ENCODE results near the gene THSD7A. TPM values are rescaled to one million over a fixed set of nuclear protein-coding genes. Genes with fewer than 3 reads are reported as not detected.

Gene THSD7A
- total and polyA plus RNA-seq, 10 of the 15 experiments (the other 5 are each of a cell fraction or from before 2014, with no cell fraction given): 0.03 to 0.09 (median 0.03) TPM; not detected in 7

GRCh38 chr7:11579141-11579540 is 252.9 kb downstream of the THSD7A start (continued):
- TF ChIP-seq PAX5 (IDR thresholded peaks at IDR 0.05; ENCODE audit: borderline replicate concordance, low read depth, low read length): no peak
- no peak for TF ChIP-seq CREM (IDR thresholded peaks at IDR 0.05; ENCODE audit: low read depth)
- TF ChIP-seq, protein P1, sequence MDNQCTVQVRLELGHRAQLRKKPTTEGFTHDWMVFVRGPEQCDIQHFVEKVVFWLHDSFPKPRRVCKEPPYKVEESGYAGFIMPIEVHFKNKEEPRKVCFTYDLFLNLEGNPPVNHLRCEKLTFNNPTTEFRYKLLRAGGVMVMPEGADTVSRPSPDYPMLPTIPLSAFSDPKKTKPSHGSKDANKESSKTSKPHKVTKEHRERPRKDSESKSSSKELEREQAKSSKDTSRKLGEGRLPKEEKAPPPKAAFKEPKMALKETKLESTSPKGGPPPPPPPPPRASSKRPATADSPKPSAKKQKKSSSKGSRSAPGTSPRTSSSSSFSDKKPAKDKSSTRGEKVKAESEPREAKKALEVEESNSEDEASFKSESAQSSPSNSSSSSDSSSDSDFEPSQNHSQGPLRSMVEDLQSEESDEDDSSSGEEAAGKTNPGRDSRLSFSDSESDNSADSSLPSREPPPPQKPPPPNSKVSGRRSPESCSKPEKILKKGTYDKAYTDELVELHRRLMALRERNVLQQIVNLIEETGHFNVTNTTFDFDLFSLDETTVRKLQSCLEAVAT (IDR thresholded peaks at IDR 0.05): no peak
- TF ChIP-seq NRF1 (conservative IDR thresholded peaks at IDR 0.05; ENCODE audit: low read depth, low read length): no peak
- TF ChIP-seq ESRRA (IDR thresholded peaks at IDR 0.05; ENCODE audit: low read length): no peak
- TF ChIP-seq SP1 (IDR thresholded peaks at IDR 0.05; ENCODE audit: low read depth, low read length): no peak
- TF ChIP-seq HSF1 (IDR thresholded peaks at IDR 0.05; ENCODE audit: low read depth, low read length): no peak

- no peaks in the 10 kb centered on the region for H4K20me1 ChIP-seq (ENCODE audit: control insufficient read depth, insufficient read depth)
- FAIRE-seq (no peak), DNase-seq (ENCODE audit: low read depth, low spot score) (no peak), ATAC-seq (no peak)
- no peak overlapping the region for H3K4me3 ChIP-seq
- intact Hi-C loops (cut with micrococcal nuclease; ENCODE audit: unreplicated experiment): no loop called here
- H2AFZ ChIP-seq (ENCODE audit: control insufficient read depth, low read depth, low read length): no peak overlapping the region
- ChIA-PET RAD21 (ENCODE audit: unreplicated experiment) (no interaction called here), CTCF (no interaction called here), POLR2A (no interaction called here), SMC1A (ENCODE audit: uncharacterized antibody, unreplicated experiment) (no interaction called here)
- no peaks in the 10 kb centered on the region; a peak in 1 of 4 replicates for H3K27me3 ChIP-seq (replicated peaks in 1 of 2; ENCODE audit: control insufficient read depth in 2 of 2, insufficient read depth in 2 of 2, low read length in 1 of 2)
- H3K27ac ChIP-seq (ENCODE audit: control insufficient read depth, insufficient read depth): no peak overlapping the region
- no peak for TF ChIP-seq HCFC1 (IDR thresholded peaks at IDR 0.05; ENCODE audit: low read length)
- TF ChIP-seq, protein P1 (IDR thresholded peaks at IDR 0.05): no peak
- TF ChIP-seq TAF1 (IDR thresholded peaks at IDR 0.05; ENCODE audit: borderline replicate concordance, low read depth, low read length): no peak
- TF ChIP-seq, protein P2, sequence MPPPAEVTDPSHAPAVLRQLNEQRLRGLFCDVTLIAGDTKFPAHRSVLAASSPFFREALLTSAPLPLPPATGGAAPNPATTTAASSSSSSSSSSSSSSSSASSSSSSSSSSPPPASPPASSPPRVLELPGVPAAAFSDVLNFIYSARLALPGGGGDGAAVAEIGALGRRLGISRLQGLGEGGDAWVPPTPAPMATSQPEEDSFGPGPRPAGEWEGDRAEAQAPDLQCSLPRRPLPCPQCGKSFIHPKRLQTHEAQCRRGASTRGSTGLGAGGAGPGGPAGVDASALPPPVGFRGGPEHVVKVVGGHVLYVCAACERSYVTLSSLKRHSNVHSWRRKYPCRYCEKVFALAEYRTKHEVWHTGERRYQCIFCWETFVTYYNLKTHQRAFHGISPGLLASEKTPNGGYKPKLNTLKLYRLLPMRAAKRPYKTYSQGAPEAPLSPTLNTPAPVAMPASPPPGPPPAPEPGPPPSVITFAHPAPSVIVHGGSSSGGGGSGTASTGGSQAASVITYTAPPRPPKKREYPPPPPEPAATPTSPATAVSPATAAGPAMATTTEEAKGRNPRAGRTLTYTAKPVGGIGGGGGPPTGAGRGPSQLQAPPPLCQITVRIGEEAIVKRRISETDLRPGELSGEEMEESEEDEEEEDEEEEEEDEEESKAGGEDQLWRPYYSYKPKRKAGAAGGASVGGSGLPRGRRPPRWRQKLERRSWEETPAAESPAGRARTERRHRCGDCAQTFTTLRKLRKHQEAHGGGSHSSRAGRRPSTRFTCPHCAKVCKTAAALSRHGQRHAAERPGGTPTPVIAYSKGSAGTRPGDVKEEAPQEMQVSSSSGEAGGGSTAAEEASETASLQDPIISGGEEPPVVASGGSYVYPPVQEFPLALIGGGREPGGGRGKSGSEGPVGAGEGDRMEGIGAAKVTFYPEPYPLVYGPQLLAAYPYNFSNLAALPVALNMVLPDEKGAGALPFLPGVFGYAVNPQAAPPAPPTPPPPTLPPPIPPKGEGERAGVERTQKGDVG (CRISPR knock-in tag; IDR thresholded peaks at IDR 0.05): no peak
- no peak for TF ChIP-seq SRF (IDR thresholded peaks at IDR 0.05; ENCODE audit: low read depth in 2 of 2, low read length in 2 of 2)
- TF ChIP-seq, protein P3, sequence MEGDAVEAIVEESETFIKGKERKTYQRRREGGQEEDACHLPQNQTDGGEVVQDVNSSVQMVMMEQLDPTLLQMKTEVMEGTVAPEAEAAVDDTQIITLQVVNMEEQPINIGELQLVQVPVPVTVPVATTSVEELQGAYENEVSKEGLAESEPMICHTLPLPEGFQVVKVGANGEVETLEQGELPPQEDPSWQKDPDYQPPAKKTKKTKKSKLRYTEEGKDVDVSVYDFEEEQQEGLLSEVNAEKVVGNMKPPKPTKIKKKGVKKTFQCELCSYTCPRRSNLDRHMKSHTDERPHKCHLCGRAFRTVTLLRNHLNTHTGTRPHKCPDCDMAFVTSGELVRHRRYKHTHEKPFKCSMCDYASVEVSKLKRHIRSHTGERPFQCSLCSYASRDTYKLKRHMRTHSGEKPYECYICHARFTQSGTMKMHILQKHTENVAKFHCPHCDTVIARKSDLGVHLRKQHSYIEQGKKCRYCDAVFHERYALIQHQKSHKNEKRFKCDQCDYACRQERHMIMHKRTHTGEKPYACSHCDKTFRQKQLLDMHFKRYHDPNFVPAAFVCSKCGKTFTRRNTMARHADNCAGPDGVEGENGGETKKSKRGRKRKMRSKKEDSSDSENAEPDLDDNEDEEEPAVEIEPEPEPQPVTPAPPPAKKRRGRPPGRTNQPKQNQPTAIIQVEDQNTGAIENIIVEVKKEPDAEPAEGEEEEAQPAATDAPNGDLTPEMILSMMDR (IDR thresholded peaks at IDR 0.05 in 2 of 3, conservative IDR thresholded peaks at IDR 0.05 in 1 of 3; ENCODE audit: control insufficient read depth in 2 of 3, extremely low read depth in 1 of 3, insufficient read depth in 1 of 3, low read depth in 3 of 3, low read length in 3 of 3): no peak
- no peaks in the 10 kb centered on the region for H3K9me3 ChIP-seq (replicated peaks; ENCODE audit: control insufficient read depth, insufficient read depth, low read length)
- no TSS peak for BruUV-seq (replicated peaks)
- no peaks in the 10 kb centered on the region for H3K36me3 ChIP-seq (ENCODE audit: control insufficient read depth in 2 of 2, insufficient read depth in 2 of 2, low read length in 1 of 2)
- no peaks in the 10 kb centered on the region for H3K4me1 ChIP-seq (ENCODE audit: control insufficient read depth, insufficient read depth, low read length)
- in situ Hi-C loops (cut with MboI): no loop called here
- H3K79me2 ChIP-seq (ENCODE audit: control insufficient read depth, insufficient read depth, low read length): no peaks in the 10 kb centered on the region
- WGBS (ENCODE audit: insufficient coverage, insufficient replicate concordance, low lambda C conversion rate, missing lambda C conversion rate): 67% methylated on average over 4 of the region's 4 CpGs
- no peak overlapping the region for H3K9ac ChIP-seq (ENCODE audit: control insufficient read depth, insufficient read depth, low read length)
- no peak overlapping the region for H3K4me2 ChIP-seq (ENCODE audit: control insufficient read depth, insufficient read depth)
Measured at GRCh38 chr7:11576310-11576709, 255.7 kb downstream of the THSD7A start.
